Hepatocyte (in vitro differentiated cells): ENCODE measurements around the gene LITAF. TPM values are rescaled to one million over a fixed set of nuclear protein-coding genes. Genes with fewer than 3 reads are reported as not detected.
A peak's percentile ranks its signal among the peaks of the same experiment; 100 is the strongest.

Experiments
- DNase-seq: peaks from one replicate; pipeline ENCODE4 v3.0.0-alpha.2; 2016; ENCODE audit warnings: low spot score
- H2AFZ ChIP-seq: fragments of 200-600 bp; sonication (generic); 2 replicates; pipeline ENCODE4 v1.6.0; 2016; ENCODE audit warnings: antibody characterized with exemption, mild to moderate bottlenecking
- H3K27ac ChIP-seq: fragments of 200-600 bp; sonication (generic); 2 replicates; pipeline ENCODE4 v1.5.1; 2016; ENCODE audit warnings: mild to moderate bottlenecking
- H3K27me3 ChIP-seq: fragments of 200-600 bp; sonication (generic); 2 replicates; pipeline ENCODE4 v1.6.1; 2016
- H3K36me3 ChIP-seq: fragments of 200-600 bp; sonication (generic); replicated peaks from 2 replicates; pipeline ENCODE4 v1.5.1; 2016; ENCODE audit warnings: low read depth; ENCODE audit not compliant: insufficient read depth
- H3K4me1 ChIP-seq: fragments of 200-600 bp; sonication (generic); 2 replicates; pipeline ENCODE4 v1.5.1; 2016; ENCODE audit warnings: mild to moderate bottlenecking, moderate library complexity; ENCODE audit not compliant: insufficient read depth
- H3K4me2 ChIP-seq: fragments of 200-600 bp; sonication (generic); 2 replicates; pipeline ENCODE4 v1.6.0; 2016
- H3K4me3 ChIP-seq: fragments of 200-600 bp; sonication (generic); 2 replicates; pipeline ENCODE4 v1.5.1; 2016; ENCODE audit warnings: mild to moderate bottlenecking
- H3K79me2 ChIP-seq: fragments of 200-600 bp; sonication (generic); 2 replicates; pipeline ENCODE4 v1.6.0; 2017; ENCODE audit warnings: mild to moderate bottlenecking
- H3K9me2 ChIP-seq: fragments of 200-600 bp; sonication (generic); replicated peaks from 2 replicates; pipeline ENCODE4 v1.6.0; 2017; ENCODE audit warnings: mild to moderate bottlenecking; ENCODE audit not compliant: insufficient read depth
- H3K9me3 ChIP-seq: fragments of 200-600 bp; sonication (generic); 2 replicates; pipeline ENCODE4 v1.5.1; 2016; ENCODE audit warnings: low read depth, mild to moderate bottlenecking
- H4K20me1 ChIP-seq: fragments of 200-600 bp; sonication (generic); 2 replicates; pipeline ENCODE4 v1.6.0; 2016; ENCODE audit warnings: mild to moderate bottlenecking; ENCODE audit not compliant: insufficient read depth, poor library complexity, severe bottlenecking
- CTCF ChIP-seq: fragments of 200-600 bp; sonication (generic); IDR thresholded peaks from 2 replicates; pipeline ENCODE4 v1.5.1; 2016; ENCODE audit warnings: antibody characterized with exemption, mild to moderate bottlenecking; ENCODE audit not compliant: poor library complexity
- EZH2 ChIP-seq: fragments of 200-600 bp; sonication (generic); IDR thresholded peaks from 2 replicates; pipeline ENCODE4 v1.6.1; 2016; ENCODE audit warnings: antibody characterized with exemption, mild to moderate bottlenecking, borderline replicate concordance
- EZH2phosphoT487 ChIP-seq: fragments of 200-600 bp; sonication (generic); IDR thresholded peaks from one replicate; pipeline ENCODE4 v1.6.1; 2018; ENCODE audit warnings: antibody characterized with exemption, mild to moderate bottlenecking, low read depth, moderate library complexity; ENCODE audit not compliant: unreplicated experiment, severe bottlenecking
- WGBS: methylation state at CpG from one replicate; pipeline ENCODE4 v1.1.6; 2016; ENCODE audit warnings: low lambda C conversion rate; ENCODE audit errors: missing lambda C conversion rate; 5-methylcytosine and 5-hydroxymethylcytosine counted together
- polyA plus RNA-seq: library from polyadenylated mRNA; unstranded; fragments of >200 nt; fragmentation: Nextera tagmentation; extraction: Ambion mirVana; gene quantifications from 2 replicates; pipeline ENCODE4 v1.2.1, GENCODE V29; 2016
- total RNA-seq: library from RNA; depleted of rRNA; stranded (reverse); fragments of >200 nt; gene quantifications from 2 replicates; pipeline ENCODE4 v1.2.3, GENCODE V29; 2014

Gene LITAF
- total and polyA plus RNA-seq, 2 experiments from 2014 or later: 65.6 to 134 TPM

- no peaks in the 10 kb centered on the region for H3K79me2 ChIP-seq
- H3K27ac ChIP-seq: peak overlapping the region; percentile 75
- H3K27me3 ChIP-seq: no peaks in the 10 kb centered on the region
- WGBS: 42% methylated on average over 6 of the region's 6 CpGs
- TF ChIP-seq EZH2 (no peak), CTCF (no peak), EZH2phosphoT487 (no peak)
- no peaks in the 10 kb centered on the region for H3K36me3 ChIP-seq
- H3K4me2 ChIP-seq: peak overlapping the region; percentile 51
- H4K20me1 ChIP-seq: no peaks in the 10 kb centered on the region
- peak overlapping the region; percentile 18 for H2AFZ ChIP-seq
- no peak for DNase-seq
- H3K4me1 ChIP-seq: peaks cover 5% of the 10 kb centered on the region
- no peaks in the 10 kb centered on the region for H3K9me2 ChIP-seq
- no peaks in the 10 kb centered on the region for H3K9me3 ChIP-seq
- no peak overlapping the region for H3K4me3 ChIP-seq
Observed at GRCh38 chr16:11621539-11621919, 34.8 kb upstream of the LITAF start.

- H2AFZ ChIP-seq: no peak overlapping the region
- no peak overlapping the region for H3K4me2 ChIP-seq
- H3K9me2 ChIP-seq: no peaks in the 10 kb centered on the region
- DNase-seq: no peak
- no peak overlapping the region for H3K4me3 ChIP-seq
- H3K4me1 ChIP-seq: peaks cover 5% of the 10 kb centered on the region
- H3K79me2 ChIP-seq: no peaks in the 10 kb centered on the region
- H3K27ac ChIP-seq: no peak overlapping the region
- H3K27me3 ChIP-seq: no peaks in the 10 kb centered on the region
- no peaks in the 10 kb centered on the region for H3K9me3 ChIP-seq
- no peaks in the 10 kb centered on the region for H3K36me3 ChIP-seq
- no peaks in the 10 kb centered on the region for H4K20me1 ChIP-seq
- 99% methylated on average over 8 of the region's 8 CpGs for WGBS
- TF ChIP-seq EZH2phosphoT487 (no peak), EZH2 (no peak), CTCF (no peak)
Observed at GRCh38 chr16:11620243-11621003, 33.7 kb upstream of the LITAF start.

GRCh38 chr16:11619327-11619851 is 32.7 kb upstream of the LITAF start:
- WGBS: 98% methylated on average over 2 of the region's 2 CpGs
- Histone ChIP-seq H3K79me2 (no peaks in the 10 kb centered on the region), H3K4me3 (no peak overlapping the region), H3K4me1 (peaks cover 5% of the 10 kb centered on the region), H2AFZ (no peak overlapping the region), H3K36me3 (no peaks in the 10 kb centered on the region), H3K27ac (no peak overlapping the region), H4K20me1 (no peaks in the 10 kb centered on the region), H3K9me2 (no peaks in the 10 kb centered on the region), H3K27me3 (no peaks in the 10 kb centered on the region), H3K4me2 (no peak overlapping the region), H3K9me3 (no peaks in the 10 kb centered on the region)
- no peak for DNase-seq
- TF ChIP-seq EZH2phosphoT487 (no peak), CTCF (no peak), EZH2 (no peak)
